Testis (tissue), 2 donors: ENCODE data around the gene CSTF3.

Experiments used
- POLR2A ChIP-seq: fragments of 450-650 bp; IDR thresholded peaks from one replicate; pipeline ENCODE4 v1.6.1; 2017; ENCODE audit warnings: antibody characterized with exemption, mild to moderate bottlenecking, moderate library complexity
- TF ChIP-seq, protein P1 (sequence below), 3 experiments: fragments of 450-650 bp in 2 of 3; fragments of 200-600 bp in 1 of 3; sonication (generic) in 1 of 3; IDR thresholded peaks; one replicate each; pipeline ENCODE4 v1.5.1; 2016 to 2019; ENCODE audit warnings: antibody characterized with exemption in 3 of 3, mild to moderate bottlenecking in 2 of 3, moderate library complexity in 1 of 3

DNA sequence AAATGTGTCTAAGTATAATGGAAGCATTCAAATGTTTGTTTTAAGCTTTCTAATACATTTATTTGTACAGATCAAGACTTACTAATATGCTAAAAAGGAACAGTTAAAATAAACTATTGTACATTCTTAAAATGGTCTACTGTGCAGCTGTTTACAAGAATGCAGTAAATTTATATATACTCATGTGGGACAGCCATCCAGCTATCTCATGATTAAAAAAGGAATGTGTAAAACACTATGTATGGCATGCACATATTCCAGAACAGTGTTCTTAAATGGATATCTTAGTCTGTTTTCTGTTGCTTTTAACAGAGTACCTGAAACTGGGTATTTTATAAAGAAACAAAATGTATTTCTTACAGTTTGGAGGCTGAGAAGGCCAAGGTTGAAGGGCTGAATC, 30.2 kb upstream of the CSTF3 start:
- TF ChIP-seq POLR2A, result no peak
- TF ChIP-seq, protein P1, sequence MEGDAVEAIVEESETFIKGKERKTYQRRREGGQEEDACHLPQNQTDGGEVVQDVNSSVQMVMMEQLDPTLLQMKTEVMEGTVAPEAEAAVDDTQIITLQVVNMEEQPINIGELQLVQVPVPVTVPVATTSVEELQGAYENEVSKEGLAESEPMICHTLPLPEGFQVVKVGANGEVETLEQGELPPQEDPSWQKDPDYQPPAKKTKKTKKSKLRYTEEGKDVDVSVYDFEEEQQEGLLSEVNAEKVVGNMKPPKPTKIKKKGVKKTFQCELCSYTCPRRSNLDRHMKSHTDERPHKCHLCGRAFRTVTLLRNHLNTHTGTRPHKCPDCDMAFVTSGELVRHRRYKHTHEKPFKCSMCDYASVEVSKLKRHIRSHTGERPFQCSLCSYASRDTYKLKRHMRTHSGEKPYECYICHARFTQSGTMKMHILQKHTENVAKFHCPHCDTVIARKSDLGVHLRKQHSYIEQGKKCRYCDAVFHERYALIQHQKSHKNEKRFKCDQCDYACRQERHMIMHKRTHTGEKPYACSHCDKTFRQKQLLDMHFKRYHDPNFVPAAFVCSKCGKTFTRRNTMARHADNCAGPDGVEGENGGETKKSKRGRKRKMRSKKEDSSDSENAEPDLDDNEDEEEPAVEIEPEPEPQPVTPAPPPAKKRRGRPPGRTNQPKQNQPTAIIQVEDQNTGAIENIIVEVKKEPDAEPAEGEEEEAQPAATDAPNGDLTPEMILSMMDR (IDR thresholded peaks at IDR 0.05), result no peak
